Neural cell (in vitro differentiated cells): Measurements from ENCODE around the gene ALLC. TPM values are rescaled to one million over a fixed set of nuclear protein-coding genes. Genes with fewer than 3 reads are reported as not detected.

Experiments
- H2AFZ ChIP-seq: fragments of 200-600, 300-800 bp; sonication (generic), shearing (Covaris generic); 2 replicates; pipeline ENCODE4 v1.6.0; 2014; ENCODE audit warnings: low read depth, mild to moderate bottlenecking, antibody characterized with exemption, low read length, moderate library complexity
- H3F3A ChIP-seq: fragments of 200-600 bp; shearing (Covaris generic); 2 replicates; pipeline ENCODE4 v1.6.1; 2016; ENCODE audit warnings: mild to moderate bottlenecking, moderate library complexity, mixed read lengths, antibody characterized with exemption, low read length; ENCODE audit not compliant: insufficient read depth, poor library complexity, severe bottlenecking
- H3K27ac ChIP-seq: fragments of 200-600, 300-800 bp; sonication (generic), shearing (Covaris generic); 2 replicates; pipeline ENCODE4 v1.5.1; 2014; ENCODE audit warnings: mild to moderate bottlenecking, low read length, moderate library complexity
- H3K27me3 ChIP-seq: fragments of 300-800, 200-600 bp; sonication (generic), shearing (Covaris generic); 2 replicates; pipeline ENCODE4 v1.6.0; 2014; ENCODE audit warnings: mild to moderate bottlenecking, low read depth, low read length, moderate library complexity; ENCODE audit not compliant: insufficient read depth
- H3K36me3 ChIP-seq: fragments of 300-800, 200-600 bp; sonication (generic), shearing (Covaris generic); 2 replicates; pipeline ENCODE4 v1.5.1; 2014; ENCODE audit warnings: mild to moderate bottlenecking, antibody characterized with exemption, low read length, moderate library complexity; ENCODE audit not compliant: insufficient read depth
- H3K4me2 ChIP-seq: fragments of 300-800, 200-600 bp; sonication (generic), shearing (Covaris generic); 2 replicates; pipeline ENCODE4 v1.6.0; 2014; ENCODE audit warnings: mild to moderate bottlenecking, low read length
- H3K4me3 ChIP-seq: fragments of 300-800, 200-600 bp; sonication (generic), shearing (Covaris generic); 2 replicates; pipeline ENCODE4 v1.5.1; 2014; ENCODE audit warnings: mild to moderate bottlenecking, low read length, moderate library complexity
- H3K79me2 ChIP-seq: fragments of 200-600 bp; shearing (Covaris generic); replicated peaks from 2 replicates; pipeline ENCODE4 v1.6.0; 2014; ENCODE audit warnings: mild to moderate bottlenecking, low read length, moderate library complexity; ENCODE audit not compliant: insufficient read depth
- H3K9ac ChIP-seq: fragments of 300-800, 200-600 bp; sonication (generic), shearing (Covaris generic); 2 replicates; pipeline ENCODE4 v1.6.1; 2016; ENCODE audit warnings: mild to moderate bottlenecking, low read length, mixed read lengths
- H3K9me2 ChIP-seq: fragments of 200-600 bp; shearing (Covaris generic); 2 replicates; pipeline ENCODE4 v1.6.1; 2016; ENCODE audit warnings: mild to moderate bottlenecking, low read length, mixed read lengths; ENCODE audit not compliant: insufficient read depth
- H3K9me3 ChIP-seq: fragments of 200-600, 300-800 bp; sonication (generic), shearing (Covaris generic); 2 replicates; pipeline ENCODE4 v1.6.1; 2016; ENCODE audit warnings: mild to moderate bottlenecking, mixed run types, low read length, moderate library complexity, mixed read lengths
- H4K20me1 ChIP-seq: fragments of 200-600 bp; shearing (Covaris generic); 2 replicates; pipeline ENCODE4 v1.6.1; 2016; ENCODE audit warnings: mild to moderate bottlenecking, mixed run types; ENCODE audit not compliant: insufficient read depth
- EP300 ChIP-seq: fragments of 450-650 bp; conservative IDR thresholded peaks from 2 replicates; pipeline ENCODE4 v1.6.1; 2014; ENCODE audit warnings: antibody characterized with exemption, mild to moderate bottlenecking, moderate library complexity; ENCODE audit not compliant: poor library complexity, severe bottlenecking
- EZH2 ChIP-seq: fragments of 200-600, 300-800 bp; shearing (Covaris generic), sonication (generic); IDR thresholded peaks from 2 replicates; pipeline ENCODE4 v1.6.1; 2014; ENCODE audit warnings: antibody characterized with exemption, low read length, borderline replicate concordance, mild to moderate bottlenecking; ENCODE audit not compliant: insufficient read depth, poor library complexity, severe bottlenecking
- MXI1 ChIP-seq: fragments of 450-650 bp; conservative IDR thresholded peaks from 2 replicates; pipeline ENCODE4 v1.6.1; 2014; ENCODE audit warnings: antibody characterized with exemption, mild to moderate bottlenecking; ENCODE audit not compliant: poor library complexity, severe bottlenecking
- POLR2AphosphoS5 ChIP-seq: IDR thresholded peaks from 2 replicates; pipeline ENCODE4 v1.6.1; 2012
- RAD21 ChIP-seq: fragments of 450-650 bp; conservative IDR thresholded peaks from 2 replicates; pipeline ENCODE4 v1.6.1; 2014; ENCODE audit warnings: antibody characterized with exemption, mild to moderate bottlenecking, moderate library complexity
- REST ChIP-seq: IDR thresholded peaks from 2 replicates; pipeline ENCODE4 v1.6.1; 2012; ENCODE audit warnings: borderline replicate concordance
- SMC3 ChIP-seq: fragments of 450-650 bp; conservative IDR thresholded peaks from 2 replicates; pipeline ENCODE4 v1.6.1; 2014; ENCODE audit warnings: antibody characterized with exemption, mild to moderate bottlenecking, moderate library complexity; ENCODE audit not compliant: poor library complexity
- TAF1 ChIP-seq: IDR thresholded peaks from 2 replicates; pipeline ENCODE4 v1.6.1; 2012; ENCODE audit warnings: low read depth
- polyA plus RNA-seq: library from polyadenylated mRNA; depleted of rRNA; stranded (reverse); fragments of >200 nt; gene quantifications from 2 replicates; pipeline ENCODE4 v1.2.3, GENCODE V29; 2014
- TF ChIP-seq, protein P1 (sequence below): fragments of 450-650 bp; IDR thresholded peaks from 2 replicates; pipeline ENCODE4 v1.5.1; 2014; ENCODE audit warnings: antibody characterized with exemption, mild to moderate bottlenecking, moderate library complexity; ENCODE audit not compliant: poor library complexity, severe bottlenecking

Gene ALLC
- polyA plus RNA-seq, 1 donor from 2014 or later, result 0.33 TPM

DNA sequence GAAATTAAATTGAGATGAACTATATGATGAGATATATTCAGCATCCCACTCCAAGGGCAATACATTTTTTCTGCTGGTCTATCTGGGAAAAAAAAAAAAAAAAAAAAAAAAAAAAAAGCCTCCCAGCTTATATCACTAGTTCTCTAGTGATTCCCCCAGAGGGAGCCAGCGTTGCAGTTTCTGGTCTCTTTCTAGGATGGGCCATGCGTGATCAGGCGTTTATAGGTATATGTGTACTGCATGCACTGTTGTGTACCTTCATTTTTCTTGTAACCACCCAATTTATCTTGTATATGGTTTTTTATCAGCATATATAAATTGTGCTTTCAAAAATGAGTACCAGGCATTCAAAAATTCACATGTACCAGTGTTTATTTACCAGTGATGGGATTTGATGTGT lies 80.5 kb downstream of the ALLC start:
- no peak overlapping the region for H3K4me3 ChIP-seq
- no peaks in the 10 kb centered on the region for H3F3A ChIP-seq
- H3K27ac ChIP-seq, result no peak overlapping the region
- no peaks in the 10 kb centered on the region for H3K9me2 ChIP-seq
- H3K9ac ChIP-seq, result no peak overlapping the region
- H3K4me2 ChIP-seq, result no peak overlapping the region
- H3K9me3 ChIP-seq, result no peaks in the 10 kb centered on the region
- H3K36me3 ChIP-seq, result no peaks in the 10 kb centered on the region
- no peaks in the 10 kb centered on the region for H4K20me1 ChIP-seq
- no peak overlapping the region for H2AFZ ChIP-seq
- no peaks in the 10 kb centered on the region for H3K79me2 ChIP-seq
- TF ChIP-seq EZH2 (no peak), SMC3 (no peak)
- H3K27me3 ChIP-seq, result no peaks in the 10 kb centered on the region

- Histone ChIP-seq H3K4me3 (no peak overlapping the region), H3K9me2 (no peaks in the 10 kb centered on the region), H3K9me3 (no peaks in the 10 kb centered on the region), H3F3A (no peaks in the 10 kb centered on the region), H3K79me2 (no peaks in the 10 kb centered on the region), H2AFZ (no peak overlapping the region), H3K36me3 (no peaks in the 10 kb centered on the region), H4K20me1 (no peaks in the 10 kb centered on the region), H3K27ac (no peak overlapping the region), H3K27me3 (no peaks in the 10 kb centered on the region), H3K4me2 (no peak overlapping the region), H3K9ac (no peak overlapping the region)
- TF ChIP-seq SMC3 (no peak), POLR2AphosphoS5 (no peak), REST (no peak)
Observed at GRCh38 chr2:3739313-3739712, 81.3 kb downstream of the ALLC start.

- Histone ChIP-seq H3K4me3 (no peak overlapping the region), H3K27ac (no peak overlapping the region), H4K20me1 (no peaks in the 10 kb centered on the region), H3K9me2 (no peaks in the 10 kb centered on the region), H3K4me2 (no peak overlapping the region), H3K36me3 (no peaks in the 10 kb centered on the region), H3K27me3 (no peaks in the 10 kb centered on the region), H3K79me2 (no peaks in the 10 kb centered on the region), H3K9me3 (no peaks in the 10 kb centered on the region), H3K9ac (no peak overlapping the region), H2AFZ (no peak overlapping the region), H3F3A (no peaks in the 10 kb centered on the region)
- TF ChIP-seq POLR2AphosphoS5, result no peak
- TF ChIP-seq EZH2, result no peak
- TF ChIP-seq MXI1, result no peak
- no peak for TF ChIP-seq TAF1
- TF ChIP-seq RAD21, result no peak
- no peak for TF ChIP-seq EP300
- TF ChIP-seq, protein P1, sequence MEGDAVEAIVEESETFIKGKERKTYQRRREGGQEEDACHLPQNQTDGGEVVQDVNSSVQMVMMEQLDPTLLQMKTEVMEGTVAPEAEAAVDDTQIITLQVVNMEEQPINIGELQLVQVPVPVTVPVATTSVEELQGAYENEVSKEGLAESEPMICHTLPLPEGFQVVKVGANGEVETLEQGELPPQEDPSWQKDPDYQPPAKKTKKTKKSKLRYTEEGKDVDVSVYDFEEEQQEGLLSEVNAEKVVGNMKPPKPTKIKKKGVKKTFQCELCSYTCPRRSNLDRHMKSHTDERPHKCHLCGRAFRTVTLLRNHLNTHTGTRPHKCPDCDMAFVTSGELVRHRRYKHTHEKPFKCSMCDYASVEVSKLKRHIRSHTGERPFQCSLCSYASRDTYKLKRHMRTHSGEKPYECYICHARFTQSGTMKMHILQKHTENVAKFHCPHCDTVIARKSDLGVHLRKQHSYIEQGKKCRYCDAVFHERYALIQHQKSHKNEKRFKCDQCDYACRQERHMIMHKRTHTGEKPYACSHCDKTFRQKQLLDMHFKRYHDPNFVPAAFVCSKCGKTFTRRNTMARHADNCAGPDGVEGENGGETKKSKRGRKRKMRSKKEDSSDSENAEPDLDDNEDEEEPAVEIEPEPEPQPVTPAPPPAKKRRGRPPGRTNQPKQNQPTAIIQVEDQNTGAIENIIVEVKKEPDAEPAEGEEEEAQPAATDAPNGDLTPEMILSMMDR, result no peak
- TF ChIP-seq REST, result no peak
- no peak for TF ChIP-seq SMC3
Observed at GRCh38 chr2:3741396-3741795, 83.4 kb downstream of the ALLC start.
